H9 (cell line): ENCODE results near the gene POLD3. TPM values are rescaled to one million over a fixed set of nuclear protein-coding genes. Genes with fewer than 3 reads are reported as not detected.

Experiments
- DNase-seq: peaks from one replicate; pipeline ENCODE4 v3.0.0-alpha.2; 2017
- H2AFZ ChIP-seq: one replicate; pipeline ENCODE4 v1.6.1; 2013; ENCODE audit warnings: mild to moderate bottlenecking, low read length, control low read depth, moderate library complexity
- H2AK5ac ChIP-seq: 2 replicates; pipeline ENCODE4 v1.6.1; 2013; ENCODE audit warnings: low read length, control low read depth, mixed read lengths; ENCODE audit not compliant: insufficient read length
- H2BK120ac ChIP-seq: one replicate; pipeline ENCODE4 v1.6.1; 2013; ENCODE audit warnings: low read depth, mild to moderate bottlenecking, low read length, control low read depth, inconsistent platforms; ENCODE audit not compliant: poor library complexity, severe bottlenecking
- H2BK12ac ChIP-seq: 2 replicates; pipeline ENCODE4 v1.6.1; 2013; ENCODE audit warnings: low read length, control low read depth, mixed read lengths, low read depth; ENCODE audit not compliant: insufficient read length
- H2BK15ac ChIP-seq: 2 replicates; pipeline ENCODE4 v1.6.1; 2013; ENCODE audit warnings: low read depth, low read length, control low read depth
- H2BK20ac ChIP-seq: one replicate; pipeline ENCODE4 v1.6.1; 2013; ENCODE audit warnings: low read depth, mild to moderate bottlenecking, low read length, control low read depth, inconsistent platforms; ENCODE audit not compliant: poor library complexity, severe bottlenecking
- H2BK5ac ChIP-seq: 2 replicates; pipeline ENCODE4 v1.6.1; 2013; ENCODE audit warnings: low read length, control low read depth, mixed read lengths; ENCODE audit not compliant: insufficient read length
- H3K14ac ChIP-seq: 2 replicates; pipeline ENCODE4 v1.6.1; 2013; ENCODE audit warnings: low read length, control low read depth; ENCODE audit not compliant: insufficient read depth
- H3K18ac ChIP-seq: 2 replicates; pipeline ENCODE4 v1.6.1; 2013; ENCODE audit warnings: low read depth, mild to moderate bottlenecking, mixed read lengths, low read length, control low read depth; ENCODE audit not compliant: insufficient read length
- H3K23ac ChIP-seq: 2 replicates; pipeline ENCODE4 v1.6.1; 2013; ENCODE audit warnings: low read length, control low read depth, mixed read lengths, low read depth; ENCODE audit not compliant: insufficient read length
- H3K23me2 ChIP-seq: 2 replicates; pipeline ENCODE4 v1.6.1; 2013; ENCODE audit warnings: low read depth, mild to moderate bottlenecking, mixed read lengths, low read length, control low read depth; ENCODE audit not compliant: insufficient read length, poor library complexity, severe bottlenecking
- H3K27ac ChIP-seq: 2 replicates; pipeline ENCODE4 v1.5.1; 2013; ENCODE audit warnings: low read length, control low read depth, mixed read lengths, low read depth; ENCODE audit not compliant: insufficient read length
- H3K27me3 ChIP-seq: 2 replicates; pipeline ENCODE4 v1.6.1; 2013; ENCODE audit warnings: low read length, control low read depth, inconsistent platforms; ENCODE audit not compliant: insufficient read depth
- H3K4ac ChIP-seq: 2 replicates; pipeline ENCODE4 v1.6.1; 2013; ENCODE audit warnings: low read depth, mild to moderate bottlenecking, control low read depth, inconsistent platforms, low read length, moderate library complexity
- H3K4me1 ChIP-seq: 2 replicates; pipeline ENCODE4 v1.6.1; 2013; ENCODE audit warnings: low read length, control low read depth, inconsistent platforms; ENCODE audit not compliant: insufficient read depth
- H3K4me2 ChIP-seq: 2 replicates; pipeline ENCODE4 v1.6.1; 2013; ENCODE audit warnings: low read length, control low read depth, mixed read lengths; ENCODE audit not compliant: insufficient read length, insufficient read depth
- H3K56ac ChIP-seq: 2 replicates; pipeline ENCODE4 v1.6.1; 2013; ENCODE audit warnings: low read depth, mild to moderate bottlenecking, mixed read lengths, low read length, control low read depth; ENCODE audit not compliant: insufficient read length
- H3K79me1 ChIP-seq: 2 replicates; pipeline ENCODE4 v1.6.1; 2013; ENCODE audit warnings: low read depth, mild to moderate bottlenecking, moderate library complexity, low read length, control low read depth, inconsistent platforms; ENCODE audit not compliant: insufficient read depth, poor library complexity, severe bottlenecking
- H3K79me2 ChIP-seq: 2 replicates; pipeline ENCODE4 v1.6.1; 2013; ENCODE audit warnings: low read length, control low read depth, inconsistent platforms; ENCODE audit not compliant: insufficient read depth
- H3K9ac ChIP-seq: 2 replicates; pipeline ENCODE4 v1.6.1; 2013; ENCODE audit warnings: low read length, control low read depth, mixed read lengths; ENCODE audit not compliant: insufficient read length; ENCODE audit errors: extremely low read depth
- H3K9me3 ChIP-seq: one replicate; pipeline ENCODE4 v1.6.1; 2013; ENCODE audit warnings: low read depth, low read length, inconsistent platforms; ENCODE audit not compliant: control insufficient read depth
- H3T11ph ChIP-seq: one replicate; pipeline ENCODE4 v1.6.1; 2013; ENCODE audit warnings: mild to moderate bottlenecking, low read length, control low read depth, inconsistent platforms
- H4K20me1 ChIP-seq: one replicate; pipeline ENCODE4 v1.6.1; 2013; ENCODE audit not compliant: control insufficient read depth, insufficient read length, insufficient read depth
- H4K5ac ChIP-seq: 2 replicates; pipeline ENCODE4 v1.6.1; 2013; ENCODE audit warnings: low read depth, mild to moderate bottlenecking, mixed read lengths, low read length, control low read depth; ENCODE audit not compliant: insufficient read length
- H4K8ac ChIP-seq: replicated peaks from 2 replicates; pipeline ENCODE4 v1.6.1; 2013; ENCODE audit warnings: low read length, control low read depth, mixed read lengths, low read depth; ENCODE audit not compliant: insufficient read length
- H4K91ac ChIP-seq: 2 replicates; pipeline ENCODE4 v1.6.1; 2013; ENCODE audit warnings: low read depth, mild to moderate bottlenecking, moderate library complexity, mixed read lengths, low read length, control low read depth; ENCODE audit not compliant: insufficient read length
- H3K27ac Mint-ChIP-seq, 3 experiments: 2 replicates in 2 of 3; 3 replicates in 1 of 3; pipeline ENCODE4 v1.8.0; 2020 to 2021; ENCODE audit warnings: mixed read lengths in 3 of 3, mild to moderate bottlenecking in 1 of 3, moderate library complexity in 1 of 3
- H3K27me3 Mint-ChIP-seq: 2 replicates; pipeline ENCODE4 v1.8.0; 2021; ENCODE audit warnings: low read depth, mild to moderate bottlenecking, moderate library complexity, mixed read lengths
- H3K36me3 Mint-ChIP-seq, 3 experiments: 2 replicates in 2 of 3; 3 replicates in 1 of 3; pipeline ENCODE4 v1.8.0; 2020 to 2021; ENCODE audit warnings: low read depth in 3 of 3, mixed read lengths in 3 of 3; ENCODE audit not compliant: insufficient read depth in 1 of 3
- H3K4me1 Mint-ChIP-seq, 2 experiments: 2 replicates each; pipeline ENCODE4 v1.8.0; 2020; ENCODE audit warnings: mixed read lengths in 2 of 2
- H3K4me3 Mint-ChIP-seq, 2 experiments: 2 replicates in 1 of 2; 3 replicates in 1 of 2; pipeline ENCODE4 v1.8.0; 2020 to 2021; ENCODE audit warnings: mild to moderate bottlenecking in 2 of 2, mixed read lengths in 2 of 2, moderate library complexity in 1 of 2
- H3K9me3 Mint-ChIP-seq, 2 experiments: 2 replicates in 1 of 2; 3 replicates in 1 of 2; pipeline ENCODE4 v1.8.0; 2020; ENCODE audit warnings: mild to moderate bottlenecking in 2 of 2, mixed read lengths in 2 of 2, moderate library complexity in 1 of 2
- WGBS: extraction: QIAGEN DNeasy Blood & Tissue Kit; methylation state at CpG from one replicate; pipeline ENCODE4 v1.1.7; 2013; ENCODE audit warnings: missing lambda C conversion rate, low lambda C conversion rate, mixed read lengths; ENCODE audit not compliant: insufficient read length; ENCODE audit errors: extremely low coverage; 5-methylcytosine and 5-hydroxymethylcytosine counted together
- total RNA-seq: library from RNA; stranded (reverse); gene quantifications from 2 replicates; pipeline ENCODE4 v1.2.1, GENCODE V29; 2021
- TF ChIP-seq, protein P1 (sequence below): fragments of 200-600 bp; sonication (generic); conservative IDR thresholded peaks from 3 replicates; pipeline ENCODE4 v1.8.0; 2021; ENCODE audit warnings: antibody characterized with exemption, mild to moderate bottlenecking

Gene POLD3
- total RNA-seq, 1 experiment from 2014 or later: 34.1 TPM

GRCh38 chr11:74577181-74577580 is 15.2 kb upstream of the POLD3 start:
- Histone ChIP-seq H4K91ac (no peak overlapping the region), H4K20me1 (no peaks in the 10 kb centered on the region), H4K8ac (no peak overlapping the region), H2AK5ac (no peak overlapping the region), H3K9me3 (no peaks in the 10 kb centered on the region), H3K23me2 (no peaks in the 10 kb centered on the region), H3K79me2 (no peaks in the 10 kb centered on the region), H2AFZ (no peak overlapping the region), H2BK15ac (no peak overlapping the region), H3K56ac (no peak overlapping the region), H3K4me1 (no peaks in the 10 kb centered on the region), H2BK12ac (no peak overlapping the region), H3K4me2 (no peak overlapping the region), H2BK5ac (no peak overlapping the region), H3K23ac (no peak overlapping the region), H3K18ac (no peak overlapping the region), H2BK20ac (no peak overlapping the region), H4K5ac (no peak overlapping the region), H2BK120ac (no peak overlapping the region), H3K79me1 (no peaks in the 10 kb centered on the region), H3T11ph (no peak overlapping the region), H3K27me3 (no peaks in the 10 kb centered on the region), H3K4ac (no peak overlapping the region), H3K14ac (no peak overlapping the region), H3K27ac (no peak overlapping the region), H3K9ac (no peak overlapping the region)
- H3K36me3 Mint-ChIP-seq: no peaks in the 10 kb centered on the region
- H3K4me1 Mint-ChIP-seq: peaks cover 0 to 6% of the 10 kb centered on the region in 2 experiments; a peak in 2 of 4 replicates
- H3K4me3 Mint-ChIP-seq: no peak overlapping the region
- TF ChIP-seq, protein P1, sequence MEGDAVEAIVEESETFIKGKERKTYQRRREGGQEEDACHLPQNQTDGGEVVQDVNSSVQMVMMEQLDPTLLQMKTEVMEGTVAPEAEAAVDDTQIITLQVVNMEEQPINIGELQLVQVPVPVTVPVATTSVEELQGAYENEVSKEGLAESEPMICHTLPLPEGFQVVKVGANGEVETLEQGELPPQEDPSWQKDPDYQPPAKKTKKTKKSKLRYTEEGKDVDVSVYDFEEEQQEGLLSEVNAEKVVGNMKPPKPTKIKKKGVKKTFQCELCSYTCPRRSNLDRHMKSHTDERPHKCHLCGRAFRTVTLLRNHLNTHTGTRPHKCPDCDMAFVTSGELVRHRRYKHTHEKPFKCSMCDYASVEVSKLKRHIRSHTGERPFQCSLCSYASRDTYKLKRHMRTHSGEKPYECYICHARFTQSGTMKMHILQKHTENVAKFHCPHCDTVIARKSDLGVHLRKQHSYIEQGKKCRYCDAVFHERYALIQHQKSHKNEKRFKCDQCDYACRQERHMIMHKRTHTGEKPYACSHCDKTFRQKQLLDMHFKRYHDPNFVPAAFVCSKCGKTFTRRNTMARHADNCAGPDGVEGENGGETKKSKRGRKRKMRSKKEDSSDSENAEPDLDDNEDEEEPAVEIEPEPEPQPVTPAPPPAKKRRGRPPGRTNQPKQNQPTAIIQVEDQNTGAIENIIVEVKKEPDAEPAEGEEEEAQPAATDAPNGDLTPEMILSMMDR: no peak
- no peaks in the 10 kb centered on the region for H3K27me3 Mint-ChIP-seq
- DNase-seq: no peak
- no peak overlapping the region for H3K27ac Mint-ChIP-seq
- WGBS: no CpG with 5 or more reads among the region's 4 CpGs
- no peaks in the 10 kb centered on the region for H3K9me3 Mint-ChIP-seq
